Ovary (tissue), 3 donors: ENCODE measurements around the gene DLEC1.

Experiments
- EP300 ChIP-seq: sonication (generic); formaldehyde crosslinking; IDR thresholded peaks from one replicate; pipeline ENCODE4 v1.6.1; 2017; ENCODE audit warnings: antibody characterized with exemption
- TF ChIP-seq, protein P1 (sequence below), 3 donors: fragments of 450-650 bp in 2 of 3; fragments of 200-600 bp in 1 of 3; IDR thresholded peaks; one replicate each; pipeline versions ENCODE4 v1.5.1 to v1.8.0; 2016 to 2022; ENCODE audit warnings: antibody characterized with exemption in 3 of 3, mild to moderate bottlenecking in 1 of 3
- donor health status: DM: no; HTN: no; CAD: no.

DNA sequence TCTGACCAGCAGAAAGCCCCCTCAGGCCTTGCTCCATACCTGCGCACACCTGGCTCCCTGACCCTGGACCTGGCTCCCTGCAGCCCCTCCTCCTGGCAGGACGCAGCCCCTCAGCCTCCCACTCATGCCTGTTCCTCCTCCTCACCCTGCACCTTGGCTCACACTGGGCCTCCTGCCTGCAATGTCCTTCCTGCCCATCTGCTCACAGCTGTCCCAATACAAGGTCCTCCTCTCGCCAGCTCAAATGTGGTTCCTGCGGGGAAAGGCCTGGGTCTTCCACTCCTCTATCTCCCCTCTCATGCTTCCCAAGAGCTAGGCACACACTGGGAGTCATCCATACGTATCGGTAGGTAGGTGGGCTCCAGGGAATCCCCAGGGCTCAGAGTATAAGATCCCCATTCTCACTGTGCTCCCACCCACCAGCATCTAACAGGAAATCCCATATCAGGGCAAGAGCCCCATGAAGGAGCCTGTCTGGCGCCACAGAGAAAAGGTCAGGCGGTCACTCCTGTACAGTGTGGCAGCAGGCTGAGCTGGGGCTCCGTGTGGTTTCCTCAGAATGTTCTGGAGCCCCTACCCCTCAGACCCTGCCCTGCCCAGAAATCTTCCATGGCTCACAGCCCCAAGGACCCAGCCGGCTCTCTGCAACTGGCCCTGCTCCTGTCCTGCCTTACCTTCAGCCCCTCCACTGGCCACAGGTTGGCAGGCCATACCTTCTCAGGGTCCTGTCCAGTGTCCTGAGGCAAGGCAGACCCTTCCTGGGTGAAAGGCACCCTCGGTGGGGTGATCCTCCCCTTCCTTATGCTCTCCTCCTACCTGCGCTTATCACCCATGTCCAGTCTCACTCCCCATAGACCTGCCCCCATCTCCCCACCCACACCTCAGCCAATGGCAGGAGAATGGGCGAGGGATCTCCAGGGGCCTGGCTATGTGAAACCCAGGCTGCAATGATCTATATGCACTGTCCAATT, 20.4 kb upstream of the DLEC1 start:
- TF ChIP-seq, protein P1, sequence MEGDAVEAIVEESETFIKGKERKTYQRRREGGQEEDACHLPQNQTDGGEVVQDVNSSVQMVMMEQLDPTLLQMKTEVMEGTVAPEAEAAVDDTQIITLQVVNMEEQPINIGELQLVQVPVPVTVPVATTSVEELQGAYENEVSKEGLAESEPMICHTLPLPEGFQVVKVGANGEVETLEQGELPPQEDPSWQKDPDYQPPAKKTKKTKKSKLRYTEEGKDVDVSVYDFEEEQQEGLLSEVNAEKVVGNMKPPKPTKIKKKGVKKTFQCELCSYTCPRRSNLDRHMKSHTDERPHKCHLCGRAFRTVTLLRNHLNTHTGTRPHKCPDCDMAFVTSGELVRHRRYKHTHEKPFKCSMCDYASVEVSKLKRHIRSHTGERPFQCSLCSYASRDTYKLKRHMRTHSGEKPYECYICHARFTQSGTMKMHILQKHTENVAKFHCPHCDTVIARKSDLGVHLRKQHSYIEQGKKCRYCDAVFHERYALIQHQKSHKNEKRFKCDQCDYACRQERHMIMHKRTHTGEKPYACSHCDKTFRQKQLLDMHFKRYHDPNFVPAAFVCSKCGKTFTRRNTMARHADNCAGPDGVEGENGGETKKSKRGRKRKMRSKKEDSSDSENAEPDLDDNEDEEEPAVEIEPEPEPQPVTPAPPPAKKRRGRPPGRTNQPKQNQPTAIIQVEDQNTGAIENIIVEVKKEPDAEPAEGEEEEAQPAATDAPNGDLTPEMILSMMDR (IDR thresholded peaks at IDR 0.05): no peak
- TF ChIP-seq EP300: no peak
